NCI-H748 (cell line): ENCODE data around the gene RPUSD3.
"Not testable (repeated sequence)": the region's sequence is repeated elsewhere in the genome, so short reads cannot be mapped to it uniquely, and the experiment has no call there.

Source experiments
- DNase-seq: peaks from one replicate; lab custom pipeline; 2025; ENCODE audit not compliant: unreplicated experiment; lab: John Stamatoyannopoulos, UW

Gene RPUSD3, protein sequence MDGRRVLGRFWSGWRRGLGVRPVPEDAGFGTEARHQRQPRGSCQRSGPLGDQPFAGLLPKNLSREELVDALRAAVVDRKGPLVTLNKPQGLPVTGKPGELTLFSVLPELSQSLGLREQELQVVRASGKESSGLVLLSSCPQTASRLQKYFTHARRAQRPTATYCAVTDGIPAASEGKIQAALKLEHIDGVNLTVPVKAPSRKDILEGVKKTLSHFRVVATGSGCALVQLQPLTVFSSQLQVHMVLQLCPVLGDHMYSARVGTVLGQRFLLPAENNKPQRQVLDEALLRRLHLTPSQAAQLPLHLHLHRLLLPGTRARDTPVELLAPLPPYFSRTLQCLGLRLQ

DNA sequence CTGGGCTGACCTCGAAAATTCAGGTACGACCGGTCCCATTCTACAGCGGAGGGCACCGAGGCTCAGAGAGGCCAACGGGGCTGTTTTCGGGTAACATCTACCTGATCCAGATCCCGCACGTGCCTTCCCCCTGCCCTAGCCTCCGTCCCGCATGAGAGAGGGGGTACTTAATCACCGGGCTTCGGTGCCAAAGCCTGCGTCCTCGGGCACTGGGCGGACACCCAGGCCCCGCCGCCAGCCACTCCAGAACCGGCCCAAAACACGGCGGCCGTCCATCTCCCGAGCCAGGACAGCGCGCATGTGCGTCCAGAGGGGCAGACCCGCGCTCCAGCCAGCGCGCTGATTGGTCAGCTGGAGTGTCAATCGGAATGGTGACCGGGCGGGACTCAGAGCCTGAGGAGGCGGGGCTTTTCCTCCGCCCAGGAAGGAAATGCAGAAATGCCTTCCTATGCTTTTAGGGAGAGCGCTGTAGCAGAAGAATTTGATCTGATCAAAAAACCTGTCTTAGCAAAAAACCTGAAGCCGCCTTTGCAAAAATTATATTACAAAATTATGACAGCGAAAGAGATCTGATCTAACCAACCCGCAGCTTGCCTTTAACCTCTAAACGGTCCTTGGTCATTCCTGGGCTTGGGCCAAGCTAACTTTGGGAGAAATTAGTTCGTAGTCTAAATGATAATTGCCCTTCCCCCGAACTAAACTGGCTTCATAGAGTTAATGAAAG lies at the start of gene RPUSD3:
RPUSD3 (minus strand) TSS at position 294 of the 724 bp plus-strand sequence; CDS start at position 276, 18 bp downstream.
- DNase-seq, result peak; percentile 89

DNA sequence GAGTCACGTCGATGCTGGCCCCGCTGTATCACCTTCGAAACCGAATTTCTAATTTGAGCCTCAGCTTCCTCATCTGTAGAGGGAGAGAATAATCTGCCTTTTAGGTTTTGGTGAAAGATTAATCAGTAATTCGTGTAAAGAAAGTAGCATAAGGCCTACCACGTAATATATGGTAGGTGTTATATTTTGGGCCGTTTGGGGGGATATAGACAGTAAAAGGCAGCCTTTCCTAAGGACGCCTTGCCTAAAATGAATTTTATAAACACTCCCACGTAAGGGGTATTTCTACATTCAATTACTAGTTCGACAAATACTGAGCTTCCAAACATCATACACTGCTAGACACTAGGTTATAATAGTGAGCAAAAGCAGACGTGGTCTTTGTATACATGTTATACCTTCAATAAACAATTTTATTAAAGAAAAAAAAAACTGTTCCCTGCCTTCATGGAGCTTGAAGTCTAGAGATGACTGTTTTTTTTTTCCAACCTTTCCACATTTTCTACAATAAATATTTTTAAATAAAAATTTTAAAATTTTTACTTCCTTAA lies 47.3 kb upstream of the RPUSD3 start:
- no peak for DNase-seq

DNA sequence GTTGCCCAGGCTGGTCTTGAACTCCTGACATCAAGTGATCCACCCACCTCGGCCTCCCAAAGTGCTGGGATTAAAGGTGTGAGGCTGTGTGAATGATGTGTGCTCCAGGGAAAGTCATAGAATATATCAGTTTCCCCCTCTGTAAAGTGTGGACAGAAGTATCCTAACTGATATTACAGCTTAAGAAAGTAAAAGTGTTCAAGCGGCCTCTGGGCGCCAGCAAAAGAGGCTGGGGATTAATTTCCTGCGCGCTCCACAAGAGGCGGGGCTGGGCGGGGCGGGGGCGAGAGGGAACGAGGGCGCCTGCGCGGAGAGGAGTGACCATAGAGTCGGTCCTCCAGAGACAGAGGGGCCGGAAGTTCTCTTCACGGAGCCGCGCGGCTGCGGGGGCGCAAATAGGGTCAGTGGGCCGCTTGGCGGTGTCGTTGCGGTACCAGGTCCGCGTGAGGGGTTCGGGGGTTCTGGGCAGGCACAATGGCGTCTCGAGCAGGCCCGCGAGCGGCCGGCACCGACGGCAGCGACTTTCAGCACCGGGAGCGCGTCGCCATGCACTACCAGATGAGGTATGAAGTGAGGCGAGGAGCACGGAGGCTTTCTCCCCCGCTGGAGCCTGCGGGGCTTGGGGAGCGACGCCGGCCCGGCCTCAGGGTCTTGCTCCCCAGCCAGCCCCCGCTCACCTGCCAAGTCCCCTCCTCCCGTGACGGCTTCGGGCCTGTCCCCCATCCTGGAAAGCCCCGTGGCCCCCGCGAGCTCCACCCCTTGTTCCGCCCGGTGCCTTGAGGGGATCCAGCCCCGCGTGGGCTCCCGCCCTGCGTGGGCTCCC lies 46.7 kb upstream of the RPUSD3 start, which contains the start of gene JAGN1:
JAGN1 (plus strand) TSS at position 362 of the 823 bp plus-strand sequence; CDS start at position 475, 113 bp downstream.
- DNase-seq, result peak; percentile 77

DNA sequence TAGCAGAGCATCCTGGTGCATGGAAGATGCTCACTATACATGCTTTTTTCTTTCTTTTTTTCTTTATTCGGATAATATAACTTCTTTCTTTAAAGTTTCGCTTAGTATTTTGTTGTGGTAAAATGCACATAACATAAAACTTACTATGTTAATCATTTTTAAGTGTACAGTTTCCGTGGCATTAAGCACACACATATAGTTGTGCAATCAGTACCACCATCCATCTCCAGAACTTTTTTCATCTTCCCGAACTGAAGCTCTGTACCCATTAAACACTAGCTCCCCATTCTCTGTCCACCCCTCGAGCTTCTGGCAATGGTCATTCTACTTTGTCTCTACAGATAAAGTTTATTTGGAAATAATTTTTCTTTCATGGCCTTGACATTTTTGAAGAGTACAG lies 45.6 kb upstream of the RPUSD3 start:
- DNase-seq, result no peak

DNA sequence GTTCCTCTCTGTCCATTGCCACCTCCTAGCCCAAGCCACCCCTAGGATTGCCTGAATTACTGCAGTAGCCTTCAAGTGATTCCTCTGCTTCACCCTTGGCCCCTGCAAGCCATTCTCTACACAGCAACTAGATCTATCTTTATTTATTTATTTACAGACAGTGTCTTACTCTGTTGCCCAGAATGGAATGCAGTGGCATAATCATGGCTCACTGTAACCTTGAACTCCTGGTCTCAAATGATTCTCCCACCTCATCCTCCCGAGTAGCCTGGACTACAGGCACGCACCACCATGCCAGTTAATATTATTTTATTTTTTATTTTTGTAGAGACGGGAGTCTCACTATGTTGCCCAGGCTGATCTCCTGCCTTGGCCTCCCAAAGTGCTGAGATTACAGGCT lies 44.7 kb upstream of the RPUSD3 start:
- no peak for DNase-seq

DNA sequence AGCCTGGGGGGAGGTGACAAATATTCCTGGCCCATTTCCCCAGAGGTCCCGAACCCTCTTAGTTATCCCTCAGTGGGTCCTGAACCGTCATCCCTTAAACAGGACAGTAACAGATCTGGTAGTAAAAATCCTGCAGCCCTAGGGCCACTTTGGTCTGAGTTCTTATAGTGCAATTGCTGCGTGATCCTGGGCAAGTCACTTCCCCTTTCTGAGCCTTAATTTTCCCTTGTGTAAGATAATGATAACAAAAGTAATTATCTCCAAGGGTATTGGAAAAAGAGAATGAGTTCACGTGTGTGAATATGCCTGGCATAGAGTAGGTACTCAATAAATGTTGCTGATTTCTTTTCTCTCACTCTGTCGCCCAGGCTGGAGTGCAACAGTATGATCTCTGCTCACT lies 43.7 kb upstream of the RPUSD3 start:
- no peak for DNase-seq

DNA sequence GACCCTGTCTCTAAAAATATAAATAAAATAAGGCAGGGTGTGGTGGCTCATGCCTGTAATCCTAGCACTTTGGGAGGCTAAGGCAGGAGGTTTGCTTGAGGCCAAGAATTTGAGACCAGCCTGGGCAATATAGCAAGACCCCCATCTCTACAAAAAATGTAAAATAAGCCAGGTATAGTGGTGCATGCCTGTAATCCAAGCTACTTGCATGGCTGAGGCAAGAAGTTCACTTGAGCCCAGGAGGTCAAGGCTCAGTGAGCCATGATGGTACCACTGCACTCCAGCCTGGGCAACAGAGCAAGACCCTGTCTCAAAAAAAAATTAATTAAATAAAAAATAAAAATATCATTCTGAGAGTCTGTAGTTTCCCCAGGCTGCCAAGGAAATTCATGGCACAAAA lies 42.5 kb upstream of the RPUSD3 start:
- no peak for DNase-seq

DNA sequence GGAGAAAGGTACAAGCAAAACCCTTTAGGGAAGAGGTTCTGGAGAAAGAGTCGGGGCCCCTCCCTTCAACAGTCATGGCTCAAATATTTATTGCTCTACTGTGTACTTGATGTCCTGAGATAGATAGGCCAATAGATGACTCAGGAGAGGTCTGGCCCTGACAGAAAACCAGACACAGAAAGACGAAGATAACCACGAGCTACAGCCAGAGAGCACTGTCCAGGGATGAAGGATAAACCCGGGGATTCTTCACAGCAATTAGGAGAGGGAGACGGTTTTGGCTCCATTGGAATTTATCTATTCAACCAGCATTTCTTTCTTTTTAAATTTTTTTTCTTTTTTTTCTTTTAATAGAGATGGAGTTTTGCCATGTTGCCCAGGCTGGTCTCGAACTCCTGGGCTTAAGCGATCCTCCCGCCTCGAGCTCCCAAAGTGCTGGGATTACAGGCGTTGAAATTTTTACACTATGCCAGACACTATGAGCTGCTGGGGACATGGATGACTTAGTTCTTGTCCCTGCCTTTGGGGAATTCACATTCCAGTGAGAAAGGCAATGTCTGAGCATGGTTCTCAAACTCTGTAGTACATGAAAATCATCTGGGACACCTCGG lies 40.9 kb upstream of the RPUSD3 start:
- DNase-seq, result no peak

DNA sequence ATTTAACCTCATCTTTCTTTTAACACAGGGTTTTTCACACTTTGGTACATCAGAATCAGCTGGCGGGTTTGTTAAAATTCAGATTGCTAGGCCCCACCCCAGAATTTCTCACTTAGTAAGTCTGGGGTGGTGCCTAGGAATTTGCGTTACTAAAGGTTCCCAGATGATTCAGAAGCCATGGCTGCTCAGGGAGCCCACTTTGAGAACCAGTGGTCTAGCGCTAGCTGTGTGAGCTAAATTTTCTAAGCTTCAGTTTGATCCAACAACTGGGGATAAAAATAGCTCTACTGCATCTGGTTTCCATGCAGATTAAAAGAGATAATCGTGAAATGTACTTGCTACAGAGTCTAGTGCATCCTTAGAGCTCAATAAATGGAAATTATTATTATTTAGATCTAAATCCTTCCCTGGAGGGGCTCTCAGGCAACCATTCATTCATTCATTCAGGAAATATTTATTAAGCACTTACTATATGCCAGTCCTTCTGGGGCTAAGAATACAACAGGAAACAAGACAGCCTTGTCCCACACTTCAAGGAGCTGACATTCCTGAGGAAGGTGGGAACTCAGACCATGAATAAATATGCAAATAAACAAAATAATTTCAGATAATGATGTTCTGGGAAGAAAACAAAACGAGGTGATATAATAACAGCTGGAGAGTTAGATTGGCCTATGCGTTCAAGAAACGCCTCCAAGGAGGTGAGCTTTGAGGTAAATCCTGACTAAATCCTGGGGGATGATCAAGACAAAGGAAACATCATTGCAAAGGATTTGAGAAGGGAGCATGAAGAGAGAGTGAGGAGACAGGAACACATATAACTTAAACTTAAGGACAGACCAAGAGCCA lies 40.1 kb upstream of the RPUSD3 start:
- no peak for DNase-seq

DNA sequence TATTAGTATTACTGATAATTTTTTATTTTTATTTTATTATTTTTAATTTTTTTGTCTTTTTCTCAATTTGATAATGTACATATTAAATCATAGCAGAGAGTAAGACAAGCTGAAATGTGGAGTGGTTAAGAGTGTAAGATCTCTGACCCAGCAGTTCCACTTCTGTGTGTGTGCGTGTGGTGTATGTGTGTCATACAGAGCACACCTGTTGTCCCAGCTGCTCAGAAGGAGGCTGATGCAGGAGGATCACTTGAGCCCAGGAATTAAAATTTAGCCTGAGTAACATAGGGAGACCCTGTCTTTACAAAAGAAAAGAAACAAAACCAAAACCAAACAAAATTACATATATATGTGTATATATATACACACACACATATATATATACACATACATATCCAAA lies 37.6 kb upstream of the RPUSD3 start:
- no peak for DNase-seq

DNA sequence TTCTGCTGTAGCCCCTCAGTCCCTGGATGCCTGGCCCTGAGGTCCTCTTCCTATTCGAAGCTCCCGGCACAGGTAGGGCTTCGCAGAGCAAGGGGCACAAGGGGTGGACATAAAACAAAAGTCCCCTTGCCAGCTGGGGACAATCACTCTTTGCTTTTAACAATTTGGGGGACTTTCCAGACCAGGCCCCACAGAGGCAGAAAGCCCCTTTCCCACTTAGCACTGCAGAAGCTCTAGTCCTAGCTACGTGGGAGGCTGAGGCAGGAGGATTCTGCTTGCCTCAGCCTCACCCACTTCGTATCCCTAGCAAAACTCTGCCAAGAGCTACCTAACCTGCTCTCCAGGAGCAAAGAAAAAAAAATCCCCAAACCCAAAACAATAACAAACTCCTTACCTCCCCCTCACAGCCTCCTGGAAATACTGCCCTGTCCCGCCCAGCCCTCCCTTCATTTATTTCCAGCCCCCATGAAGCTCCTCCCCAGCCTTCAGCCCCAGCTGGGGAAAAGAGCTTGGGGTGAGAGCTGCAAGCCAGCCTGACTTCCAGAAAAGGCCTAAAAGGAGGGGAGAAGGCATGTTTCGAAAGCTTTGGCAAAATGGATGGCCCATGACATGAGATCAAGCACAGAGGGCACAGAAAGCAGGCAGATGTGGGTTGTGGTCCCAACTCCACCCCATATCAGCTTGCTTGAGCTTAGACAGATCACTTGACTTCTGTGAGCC lies 36.2 kb upstream of the RPUSD3 start, which contains the start of gene CIDEC:
CIDEC (minus strand) TSS at position 424 of the 720 bp plus-strand sequence. CDS start 1,767 bp downstream, outside the sequence.
- DNase-seq, result no peak

DNA sequence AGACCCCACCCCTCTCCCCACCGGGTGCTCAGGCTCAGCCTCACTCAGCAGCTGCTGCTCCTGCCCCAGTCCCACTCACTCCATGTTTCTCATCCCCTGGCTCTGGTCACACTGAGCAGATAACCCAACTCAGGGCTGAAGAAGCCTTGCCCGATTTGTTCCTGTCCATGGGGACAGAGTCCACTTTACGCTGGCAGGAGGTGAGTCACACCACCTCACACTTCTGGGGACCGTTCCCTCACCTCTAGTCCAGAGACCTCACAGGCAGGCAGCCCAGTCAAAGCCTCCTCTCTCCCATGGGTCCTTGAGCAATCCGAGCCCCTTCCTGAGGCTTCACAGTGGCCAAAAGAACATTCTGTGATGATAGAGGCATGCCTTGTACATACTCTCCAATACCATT lies 34.9 kb upstream of the RPUSD3 start:
- DNase-seq, result no peak

DNA sequence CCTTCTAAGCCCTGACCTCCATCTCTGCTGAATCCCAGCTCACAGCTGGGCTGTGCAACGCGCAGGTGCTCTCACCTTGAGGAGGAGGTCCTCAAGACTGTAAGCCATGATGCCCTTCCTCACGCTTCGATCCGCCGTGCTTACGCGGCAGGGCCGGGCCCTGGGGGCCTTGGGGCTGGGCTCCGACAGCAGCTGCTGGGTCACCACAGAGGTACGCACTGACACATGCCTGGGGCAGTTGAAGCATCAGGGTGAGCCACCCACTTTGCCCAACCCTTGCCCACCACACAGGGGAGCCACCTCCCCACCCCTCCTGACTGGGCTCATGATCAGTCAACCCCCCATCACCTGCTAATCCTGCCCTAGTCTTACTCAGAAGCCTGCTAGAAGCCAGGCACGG lies 33.2 kb upstream of the RPUSD3 start:
- DNase-seq, result no peak

DNA sequence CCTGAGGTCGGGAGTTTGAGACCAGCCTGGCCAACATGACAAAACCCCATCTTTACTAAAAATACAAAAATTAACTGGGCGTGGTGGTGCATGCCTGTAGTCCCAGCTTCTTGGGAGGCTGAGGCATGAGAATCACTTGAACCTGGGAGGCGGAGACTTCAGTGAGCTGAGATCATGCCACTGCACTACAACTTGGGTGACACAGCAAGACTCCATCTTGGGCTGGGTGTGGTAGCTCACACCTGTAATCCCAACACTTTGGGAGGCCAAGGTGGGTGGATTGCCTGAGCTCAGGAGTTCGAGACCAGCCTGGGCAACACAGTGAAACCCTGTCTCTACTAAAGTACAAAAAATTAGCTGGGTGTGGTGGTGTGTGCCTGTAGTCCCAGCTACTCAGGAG lies 32.4 kb upstream of the RPUSD3 start:
- DNase-seq, result not testable (repeated sequence)

DNA sequence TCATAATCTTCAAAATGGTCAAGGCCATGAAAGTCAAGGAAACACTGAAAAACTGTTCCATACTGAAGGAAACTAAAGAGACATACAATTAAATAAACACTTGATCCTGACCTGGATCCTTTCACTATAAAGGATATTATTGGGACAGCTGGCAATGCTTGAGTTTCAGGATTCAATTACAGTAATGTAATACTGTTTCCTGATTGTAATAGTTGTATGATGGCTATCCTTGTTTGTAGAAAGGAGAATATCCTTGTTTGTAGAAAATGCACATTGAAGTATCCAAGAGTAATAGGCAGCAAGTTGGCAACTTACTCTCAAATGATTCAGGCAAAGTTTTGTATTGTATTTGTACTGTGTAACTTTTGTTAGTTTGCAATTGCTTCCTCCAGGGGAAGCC lies 31.6 kb upstream of the RPUSD3 start:
- peak; percentile 65 for DNase-seq

DNA sequence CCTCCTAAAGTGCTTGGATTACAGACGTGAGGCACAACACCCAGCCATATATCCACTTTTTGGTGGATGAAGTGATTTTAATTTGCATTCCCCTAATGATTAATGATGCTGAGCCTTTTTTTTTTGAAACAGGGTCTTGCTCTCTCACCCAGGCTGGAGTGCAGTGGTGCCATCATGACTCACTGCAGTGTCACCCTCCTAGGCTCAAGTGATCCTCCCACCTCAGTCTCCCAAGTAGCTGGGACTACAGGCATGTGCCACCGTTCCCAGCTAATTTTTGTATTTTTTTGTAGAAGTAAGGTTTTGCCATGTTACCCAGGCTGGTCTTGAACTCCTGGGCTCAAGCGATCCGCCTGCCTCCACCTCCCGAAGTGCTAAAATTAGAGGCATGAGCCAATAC lies 28.3 kb upstream of the RPUSD3 start:
- DNase-seq, result not testable (repeated sequence)

DNA sequence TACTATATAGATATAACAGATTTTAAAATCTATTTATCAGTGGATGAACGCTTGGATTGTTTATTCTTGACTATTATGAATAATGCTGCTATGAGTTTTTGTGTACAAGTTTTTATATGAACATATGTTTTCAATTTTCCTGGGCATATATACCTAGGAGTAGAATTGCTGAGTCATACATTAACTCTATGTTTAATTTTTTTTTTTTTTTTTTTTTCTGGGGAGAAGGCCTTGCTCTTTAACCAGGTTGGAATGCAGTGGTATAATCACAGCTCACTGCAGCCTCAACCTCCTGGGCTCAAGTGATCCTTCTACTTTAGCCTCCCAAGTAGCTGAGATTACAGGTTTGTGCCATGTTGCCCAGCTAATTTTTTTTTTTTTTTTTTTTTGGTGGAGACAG lies 27.2 kb upstream of the RPUSD3 start:
- no peak for DNase-seq

DNA sequence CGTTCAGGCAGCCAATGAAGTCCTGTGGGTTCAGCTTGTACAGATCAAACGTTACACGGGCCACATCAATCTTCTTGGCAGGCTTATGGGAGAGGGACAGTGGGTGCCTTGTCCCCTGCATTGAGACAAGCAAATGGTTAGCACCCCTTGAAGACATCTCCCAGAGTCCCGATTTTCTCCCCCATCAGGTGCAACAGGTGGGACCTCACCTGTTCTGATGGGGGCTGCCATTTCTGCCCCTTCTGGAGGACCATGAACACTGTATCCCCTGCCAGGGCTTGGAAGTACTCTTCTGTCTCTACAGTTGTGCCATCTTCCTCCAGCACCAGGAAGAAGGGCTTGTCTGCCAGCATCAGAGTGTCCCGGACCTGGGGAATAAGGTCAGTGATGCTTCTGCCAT lies 26.1 kb upstream of the RPUSD3 start:
- DNase-seq, result no peak

DNA sequence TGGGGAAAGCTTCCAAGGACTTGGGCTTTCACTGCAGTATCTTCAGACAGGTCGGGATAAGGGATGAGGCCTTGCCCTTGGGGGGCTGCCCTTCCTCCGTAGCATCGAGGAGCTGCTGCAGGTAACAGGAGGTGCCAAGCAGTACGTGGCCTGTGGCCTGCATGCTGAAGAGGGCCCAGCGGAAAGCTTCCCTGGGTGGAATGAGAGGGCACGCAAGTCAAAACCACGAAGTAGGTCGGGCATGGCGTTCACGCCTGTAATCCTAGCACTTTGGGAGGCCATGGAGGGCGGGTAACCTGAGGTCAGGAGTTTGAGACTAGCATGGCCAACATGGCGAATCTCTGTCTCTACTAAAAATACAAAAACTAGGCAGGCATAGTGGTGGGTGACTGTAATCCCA lies 23.3 kb upstream of the RPUSD3 start:
- DNase-seq, result no peak
